ENCODE data around the gene BRD8.
"Not testable (repeated sequence)": the region's sequence is repeated elsewhere in the genome, so short reads cannot be mapped to it uniquely, and the experiment has no call there.

The BRD8 gene

GRCh38 chr5:138160706-138161105 is 17.7 kb downstream of the BRD8 start:
- in situ Hi-C loops (cut with MboI; ENCODE audit: low sequenced_read_pairs), result no loop called here

GRCh38 chr5:138159666-138160065 is 18.8 kb downstream of the BRD8 start:
- in situ Hi-C loops (cut with MboI; ENCODE audit: low sequenced_read_pairs), result no loop called here

GRCh38 chr5:138157626-138158025 is 20.8 kb downstream of the BRD8 start:
- in situ Hi-C loops (cut with MboI; ENCODE audit: low sequenced_read_pairs), result no loop called here

- in situ Hi-C loops (cut with MboI; ENCODE audit: low sequenced_read_pairs), result not testable (repeated sequence)
Observed at GRCh38 chr5:138155977-138156376, 22.5 kb downstream of the BRD8 start.

GRCh38 chr5:138149530-138149929 is 28.9 kb downstream of the BRD8 start:
- in situ Hi-C loops (cut with MboI; ENCODE audit: low sequenced_read_pairs), result no loop called here

GRCh38 chr5:138148811-138149210 is 29.6 kb downstream of the BRD8 start:
- in situ Hi-C loops (cut with MboI; ENCODE audit: low sequenced_read_pairs), result no loop called here

- in situ Hi-C loops (cut with MboI; ENCODE audit: low sequenced_read_pairs), result not testable (repeated sequence)
Observed at GRCh38 chr5:138143578-138143977, 34.9 kb downstream of the BRD8 start.

GRCh38 chr5:138141734-138142133 is 36.7 kb downstream of the BRD8 start:
- in situ Hi-C loops (cut with MboI; ENCODE audit: low sequenced_read_pairs), result no loop called here

- in situ Hi-C loops (cut with MboI; ENCODE audit: low sequenced_read_pairs), result no loop called here
Observed at GRCh38 chr5:138140268-138140667, 38.2 kb downstream of the BRD8 start.

- in situ Hi-C loops (cut with MboI; ENCODE audit: low sequenced_read_pairs), result no loop called here
Observed at GRCh38 chr5:138139781-138140090, 38.7 kb downstream of the BRD8 start.

GRCh38 chr5:138138949-138139780 is 39.3 kb downstream of the BRD8 start, which contains the start of gene NME5:
Gene NME5, minus strand, starts transcription at chr5:138139428. Its CDS starts 648 bp downstream, at chr5:138138780.
- in situ Hi-C loops (cut with MboI; ENCODE audit: low sequenced_read_pairs), result no loop called here

- in situ Hi-C loops (cut with MboI; ENCODE audit: low sequenced_read_pairs), result no loop called here
Observed at GRCh38 chr5:138132543-138132942, 45.9 kb downstream of the BRD8 start.

GRCh38 chr5:138129347-138129746 is 49.1 kb downstream of the BRD8 start:
- in situ Hi-C loops (cut with MboI; ENCODE audit: low sequenced_read_pairs), result no loop called here

GRCh38 chr5:138128334-138128733 is 50.1 kb downstream of the BRD8 start:
- in situ Hi-C loops (cut with MboI; ENCODE audit: low sequenced_read_pairs), result no loop called here

- in situ Hi-C loops (cut with MboI; ENCODE audit: low sequenced_read_pairs), result no loop called here
Observed at GRCh38 chr5:138115254-138115653, 63.2 kb downstream of the BRD8 start.

- in situ Hi-C loops (cut with MboI; ENCODE audit: low sequenced_read_pairs), result no loop called here
Observed at GRCh38 chr5:138111937-138112336, 66.5 kb downstream of the BRD8 start.

GRCh38 chr5:138111181-138111580 is 67.2 kb downstream of the BRD8 start:
- in situ Hi-C loops (cut with MboI; ENCODE audit: low sequenced_read_pairs), result no loop called here

GRCh38 chr5:138110266-138110963 is 68.0 kb downstream of the BRD8 start:
- in situ Hi-C loops (cut with MboI; ENCODE audit: low sequenced_read_pairs), result no loop called here

- in situ Hi-C loops (cut with MboI; ENCODE audit: low sequenced_read_pairs), result no loop called here
Observed at GRCh38 chr5:138109463-138110265, 68.8 kb downstream of the BRD8 start.

- in situ Hi-C loops (cut with MboI; ENCODE audit: low sequenced_read_pairs), result no loop called here
Observed at GRCh38 chr5:138107213-138107612, 71.2 kb downstream of the BRD8 start.

- in situ Hi-C loops (cut with MboI; ENCODE audit: low sequenced_read_pairs), result no loop called here
Observed at GRCh38 chr5:138105709-138106108, 72.7 kb downstream of the BRD8 start.

GRCh38 chr5:138103319-138103637 is 75.2 kb downstream of the BRD8 start:
- in situ Hi-C loops (cut with MboI; ENCODE audit: low sequenced_read_pairs), result no loop called here
